ENCODE measurements around the gene SYT1. TPM values are rescaled to one million over a fixed set of nuclear protein-coding genes. Genes with fewer than 3 reads are reported as not detected.

Gene SYT1
- total RNA-seq, 1 donor from 2014 or later = 0.37 TPM

DNA sequence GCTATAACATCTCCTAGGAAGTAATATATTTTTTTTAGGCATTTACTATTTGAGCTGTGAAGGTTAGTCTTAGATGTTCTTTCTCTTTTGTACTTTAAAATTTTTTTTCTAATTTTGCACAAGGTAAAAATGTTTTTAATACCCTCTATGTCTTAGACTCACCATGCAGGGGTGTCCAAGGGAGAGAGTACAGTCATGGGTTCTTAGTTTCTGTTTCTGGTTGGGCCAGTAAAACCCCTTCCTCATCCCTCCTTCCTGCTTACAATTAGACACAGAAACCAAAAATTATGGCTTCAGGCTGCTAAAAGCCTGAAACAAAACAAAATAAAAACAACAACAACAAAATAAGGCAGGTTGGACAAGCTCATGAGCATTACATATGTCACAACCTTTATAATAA is 193.0 kb downstream of the SYT1 start:
- H3K4me1 Mint-ChIP-seq (ENCODE audit: low read depth) = peaks cover 12% of the 10 kb centered on the region
- H3K9me3 Mint-ChIP-seq (ENCODE audit: low read depth) = no peaks in the 10 kb centered on the region

GRCh38 chr12:79058342-79058741 is 193.8 kb downstream of the SYT1 start:
- no peak for DNase-seq (ENCODE audit: low spot score)
- Mint-ChIP-seq H3K4me3 (ENCODE audit: unreplicated experiment) (no peak overlapping the region), H3K27ac (ENCODE audit: unreplicated experiment) (no peak overlapping the region), H3K9me3 (ENCODE audit: low read depth) (no peaks in the 10 kb centered on the region), H3K27me3 (ENCODE audit: low read depth) (no peaks in the 10 kb centered on the region), H3K4me1 (ENCODE audit: low read depth) (peaks cover 18% of the 10 kb centered on the region), H3K36me3 (ENCODE audit: low read depth) (no peaks in the 10 kb centered on the region)
- TF ChIP-seq CTCF (IDR thresholded peaks at IDR 0.05) = no peak

More for the DNA sequence above, 193.0 kb downstream of the SYT1 start:
- no peak for TF ChIP-seq CTCF (IDR thresholded peaks at IDR 0.05)
- no peaks in the 10 kb centered on the region for H3K27me3 Mint-ChIP-seq (ENCODE audit: low read depth)
- no peak overlapping the region for H3K4me3 Mint-ChIP-seq (ENCODE audit: unreplicated experiment)
- no peak overlapping the region for H3K27ac Mint-ChIP-seq (ENCODE audit: unreplicated experiment)
- H3K36me3 Mint-ChIP-seq (ENCODE audit: low read depth) = no peaks in the 10 kb centered on the region
- DNase-seq (ENCODE audit: low spot score) = no peak

- no peaks in the 10 kb centered on the region for H3K27me3 Mint-ChIP-seq (ENCODE audit: low read depth)
Observed at GRCh38 chr12:79059557-79059956, 195.0 kb downstream of the SYT1 start.

GRCh38 chr12:79063258-79063657 is 198.7 kb downstream of the SYT1 start:
- Mint-ChIP-seq H3K4me3 (ENCODE audit: unreplicated experiment) (no peak overlapping the region), H3K4me1 (ENCODE audit: low read depth) (peaks cover 9% of the 10 kb centered on the region), H3K27ac (ENCODE audit: unreplicated experiment) (no peak overlapping the region), H3K27me3 (ENCODE audit: low read depth) (no peaks in the 10 kb centered on the region), H3K36me3 (ENCODE audit: low read depth) (no peaks in the 10 kb centered on the region), H3K9me3 (ENCODE audit: low read depth) (no peaks in the 10 kb centered on the region)
- no peak for DNase-seq (ENCODE audit: low spot score)
- no peak for TF ChIP-seq CTCF (IDR thresholded peaks at IDR 0.05)

More at GRCh38 chr12:79059557-79059956, 195.0 kb downstream of the SYT1 start:
- Mint-ChIP-seq H3K4me1 (ENCODE audit: low read depth) (peaks cover 21% of the 10 kb centered on the region), H3K4me3 (ENCODE audit: unreplicated experiment) (no peak overlapping the region), H3K27ac (ENCODE audit: unreplicated experiment) (no peak overlapping the region), H3K36me3 (ENCODE audit: low read depth) (no peaks in the 10 kb centered on the region), H3K9me3 (ENCODE audit: low read depth) (no peaks in the 10 kb centered on the region)
- no peak for DNase-seq (ENCODE audit: low spot score)
- TF ChIP-seq CTCF (IDR thresholded peaks at IDR 0.05) = no peak

DNA sequence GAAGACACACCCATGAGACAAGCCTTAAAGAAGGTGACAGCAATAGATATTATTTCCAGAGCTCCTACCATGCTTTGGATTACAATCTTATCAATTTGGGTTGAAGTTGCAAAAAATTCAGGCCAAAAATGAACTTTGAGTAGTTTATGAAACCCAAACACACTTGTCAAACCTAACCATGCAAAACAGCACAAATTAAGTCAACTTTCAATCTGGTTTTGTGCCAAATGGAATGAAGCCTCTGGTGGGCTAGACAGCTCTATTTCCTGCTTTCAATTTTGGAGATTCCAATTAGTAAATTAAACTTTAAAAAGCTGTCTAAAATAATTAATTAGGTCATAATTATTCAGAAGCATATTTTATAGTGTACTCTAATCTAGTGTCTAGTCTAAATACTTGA is 203.4 kb downstream of the SYT1 start:
- peaks cover 6% of the 10 kb centered on the region for H3K27me3 Mint-ChIP-seq (ENCODE audit: low read depth)
- peaks cover 7% of the 10 kb centered on the region for H3K4me1 Mint-ChIP-seq (ENCODE audit: low read depth)
- H3K27ac Mint-ChIP-seq (ENCODE audit: unreplicated experiment) = no peak overlapping the region
- no peaks in the 10 kb centered on the region for H3K36me3 Mint-ChIP-seq (ENCODE audit: low read depth)
- TF ChIP-seq CTCF (IDR thresholded peaks at IDR 0.05) = no peak
- no peak for DNase-seq (ENCODE audit: low spot score)
- no peak overlapping the region for H3K4me3 Mint-ChIP-seq (ENCODE audit: unreplicated experiment)
- no peaks in the 10 kb centered on the region for H3K9me3 Mint-ChIP-seq (ENCODE audit: low read depth)
